Endothelial cell of umbilical vein (primary cell): Measurements from ENCODE around the gene CUL9.

Source experiments
- CTCF ChIP-seq, 2 donors: IDR thresholded peaks; 1 replicate in 1 of 2; 2 replicates in 1 of 2; pipeline ENCODE4 v1.5.1; 2011; ENCODE audit warnings: low read length in 2 of 2, mild to moderate bottlenecking in 2 of 2, moderate library complexity in 2 of 2, control low read depth in 1 of 2, inconsistent platforms in 1 of 2, low read depth in 1 of 2; ENCODE audit not compliant: insufficient read depth in 1 of 2; ENCODE audit errors: extremely low read depth in 1 of 2
- FOS ChIP-seq: IDR thresholded peaks from 2 replicates; pipeline ENCODE4 v1.6.1; 2011; ENCODE audit warnings: mild to moderate bottlenecking, low read length, moderate library complexity, borderline replicate concordance; ENCODE audit not compliant: insufficient read depth
- GATA2 ChIP-seq: IDR thresholded peaks from 2 replicates; pipeline ENCODE4 v1.7.0; 2011; ENCODE audit warnings: low read depth, mild to moderate bottlenecking, moderate library complexity, mixed read lengths, low read length; ENCODE audit not compliant: insufficient read length, insufficient read depth
- POLR2A ChIP-seq: IDR thresholded peaks from 2 replicates; pipeline ENCODE4 v1.6.1; 2012; ENCODE audit warnings: low read depth, mild to moderate bottlenecking, control low read depth, low read length

- TF ChIP-seq CTCF (IDR thresholded peaks at IDR 0.05; ENCODE audit: extremely low read depth in 1 of 2, insufficient read depth in 1 of 2, low read depth in 1 of 2, low read length in 2 of 2) (no peak), GATA2 (no peak), POLR2A (no peak), FOS (no peak)
These were observed 89.9 kb downstream of the CUL9 start for GRCh38 chr6:43271944-43272343.
